ENCODE measurements around the gene CXCR1.

Gene CXCR1

DNA sequence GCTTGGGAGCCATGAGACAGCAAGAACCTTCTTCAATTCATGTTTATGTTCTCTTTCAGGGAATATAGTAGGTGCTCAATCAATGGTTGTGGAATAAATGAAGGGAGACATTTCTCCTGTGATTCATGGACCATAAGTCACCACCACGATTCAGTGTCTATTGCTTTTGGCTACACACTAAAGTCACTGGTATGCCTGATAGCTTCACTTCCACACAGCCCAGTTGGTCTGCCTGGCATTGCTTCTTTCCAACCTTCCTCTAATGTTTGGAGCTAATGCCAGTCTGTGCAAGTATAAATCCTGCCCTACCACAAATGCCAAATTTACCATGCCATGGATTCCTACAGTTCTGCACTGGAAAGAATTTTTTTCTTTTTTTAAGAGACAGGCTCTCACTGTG is 1.3 kb upstream of the CXCR1 start:
- H3K4me3 ChIP-seq (replicated peaks; ENCODE audit: low read depth, low read length): no peak overlapping the region
- no peak for DNase-seq (ENCODE audit: extremely low read depth, low read depth)
- no peak for TF ChIP-seq CTCF (IDR thresholded peaks at IDR 0.05; ENCODE audit: low read depth, low read length, missing control alignments)

GRCh38 chr2:218162814-218163213 is 3.9 kb downstream of the CXCR1 start:
- no peak for TF ChIP-seq CTCF (IDR thresholded peaks at IDR 0.05; ENCODE audit: low read depth, low read length, missing control alignments)
- H3K4me3 ChIP-seq (replicated peaks; ENCODE audit: low read depth, low read length): no peak overlapping the region
- no peak for DNase-seq (ENCODE audit: extremely low read depth, low read depth)

GRCh38 chr2:218161644-218162043 is 5.1 kb downstream of the CXCR1 start:
- no peak for DNase-seq (ENCODE audit: extremely low read depth, low read depth)
- H3K4me3 ChIP-seq (replicated peaks; ENCODE audit: low read depth, low read length): no peak overlapping the region
- TF ChIP-seq CTCF (IDR thresholded peaks at IDR 0.05; ENCODE audit: low read depth, low read length, missing control alignments): no peak

- no peak for DNase-seq (ENCODE audit: extremely low read depth, low read depth)
- TF ChIP-seq CTCF (IDR thresholded peaks at IDR 0.05; ENCODE audit: low read depth, low read length, missing control alignments): no peak
- no peak overlapping the region for H3K4me3 ChIP-seq (replicated peaks; ENCODE audit: low read depth, low read length)
Observed at GRCh38 chr2:218155953-218156479, 10.7 kb downstream of the CXCR1 start.

- no peak for DNase-seq (ENCODE audit: extremely low read depth, low read depth)
- no peak for TF ChIP-seq CTCF (IDR thresholded peaks at IDR 0.05; ENCODE audit: low read depth, low read length, missing control alignments)
Observed at GRCh38 chr2:218152777-218153176, 14.0 kb downstream of the CXCR1 start.

GRCh38 chr2:218152172-218152571 is 14.6 kb downstream of the CXCR1 start:
- TF ChIP-seq CTCF (IDR thresholded peaks at IDR 0.05; ENCODE audit: low read depth, low read length, missing control alignments): no peak
- no peak overlapping the region for H3K4me3 ChIP-seq (replicated peaks; ENCODE audit: low read depth, low read length)
- no peak for DNase-seq (ENCODE audit: extremely low read depth, low read depth)

More at GRCh38 chr2:218152777-218153176, 14.0 kb downstream of the CXCR1 start:
- no peak overlapping the region for H3K4me3 ChIP-seq (replicated peaks; ENCODE audit: low read depth, low read length)

- TF ChIP-seq CTCF (IDR thresholded peaks at IDR 0.05; ENCODE audit: low read depth, low read length, missing control alignments): no peak
- DNase-seq (ENCODE audit: extremely low read depth, low read depth): no peak
Observed at GRCh38 chr2:218149848-218150440, 16.8 kb downstream of the CXCR1 start.

More at GRCh38 chr2:218149848-218150440, 16.8 kb downstream of the CXCR1 start:
- no peak overlapping the region for H3K4me3 ChIP-seq (replicated peaks; ENCODE audit: low read depth, low read length)
